PC-3 (cell line): ENCODE results near the gene CPSF4L. TPM values are rescaled to one million over a fixed set of nuclear protein-coding genes. Genes with fewer than 3 reads are reported as not detected.

ENCODE experiments used
- ATAC-seq: fragments of 200-7000 bp; cut with Tn5 transposase; 2 replicates; pipeline ENCODE4 v1.9.1; 2020; ENCODE audit warnings: mild to moderate bottlenecking, moderate library complexity
- BruUV-seq: library from RNA; stranded (reverse); fragments of 400-500 nt; replicated peaks from 2 replicates; lab custom pipeline; 2021; lab: Mats Ljungman, UMichigan
- CTCF ChIA-PET: fragments of 300-600 bp; sonication (Branson Sonifier 250); formaldehyde crosslinking; loops from one replicate; lab custom pipeline; 2022; ENCODE audit warnings: antibody characterized with exemption; lab: Charles Lee
- POLR2A ChIA-PET: fragments of 300-600 bp; sonication (Branson Sonifier 250); formaldehyde crosslinking; loops from one replicate; lab custom pipeline; 2022; ENCODE audit warnings: antibody characterized with exemption; ENCODE audit not compliant: unreplicated experiment; lab: Charles Lee
- DNase-seq: peaks from one replicate; pipeline ENCODE4 v3.0.0-alpha.2; 2015
- H2AFZ ChIP-seq: fragments of 300-600 bp; sonication (generic); 2 replicates; pipeline ENCODE4 v1.6.0; 2016; ENCODE audit warnings: antibody characterized with exemption, low read length
- H3F3A ChIP-seq: fragments of 300-600 bp; sonication (generic); one replicate; pipeline ENCODE4 v1.6.0; 2017; ENCODE audit warnings: antibody characterized with exemption, low read length, control low read depth, mild to moderate bottlenecking; ENCODE audit not compliant: unreplicated experiment
- H3K27ac ChIP-seq: fragments of 300-600 bp; sonication (generic); 2 replicates; pipeline ENCODE4 v1.5.1; 2016; ENCODE audit warnings: mild to moderate bottlenecking, low read length
- H3K27me3 ChIP-seq: fragments of 300-600 bp; sonication (generic); 2 replicates; pipeline ENCODE4 v1.6.1; 2016; ENCODE audit warnings: low read length, mixed read lengths
- H3K36me3 ChIP-seq: fragments of 300-600 bp; sonication (generic); 2 replicates; pipeline ENCODE4 v1.6.1; 2016; ENCODE audit warnings: low read depth, mixed run types, low read length, mixed read lengths
- H3K4me1 ChIP-seq: fragments of 300-600 bp; sonication (generic); 2 replicates; pipeline ENCODE4 v1.5.1; 2016; ENCODE audit warnings: low read length; ENCODE audit not compliant: insufficient read depth
- H3K4me2 ChIP-seq: fragments of 300-600 bp; sonication (generic); 2 replicates; pipeline ENCODE4 v1.6.0; 2016; ENCODE audit warnings: low read length
- H3K4me3 ChIP-seq: fragments of 300-600 bp; sonication (generic); 2 replicates; pipeline ENCODE4 v1.5.1; 2016; ENCODE audit warnings: mild to moderate bottlenecking, low read length, mixed read lengths
- H3K79me2 ChIP-seq: fragments of 300-600 bp; sonication (generic); 2 replicates; pipeline ENCODE4 v1.6.1; 2017; ENCODE audit warnings: low read length, mixed read lengths
- H3K9ac ChIP-seq: fragments of 300-600 bp; sonication (generic); 2 replicates; pipeline ENCODE4 v1.6.0; 2016; ENCODE audit warnings: mild to moderate bottlenecking, low read length
- H3K9me2 ChIP-seq: fragments of 300-600 bp; sonication (generic); replicated peaks from 2 replicates; pipeline ENCODE4 v1.6.1; 2016; ENCODE audit warnings: mixed run types, low read length, mixed read lengths
- H3K9me3 ChIP-seq: fragments of 300-600 bp; sonication (generic); 2 replicates; pipeline ENCODE4 v1.6.1; 2016; ENCODE audit warnings: low read length, mixed read lengths
- H4K20me1 ChIP-seq: fragments of 300-600 bp; sonication (generic); 2 replicates; pipeline ENCODE4 v1.6.1; 2016; ENCODE audit warnings: low read length, mixed read lengths
- CTCF ChIP-seq: fragments of 300-600 bp; sonication (generic); conservative IDR thresholded peaks from 2 replicates; pipeline ENCODE4 v1.5.1; 2017; ENCODE audit warnings: antibody characterized with exemption, low read depth, mild to moderate bottlenecking, low read length
- EZH2 ChIP-seq: fragments of 300-600 bp; sonication (generic); IDR thresholded peaks from one replicate; pipeline ENCODE4 v1.6.1; 2017; ENCODE audit warnings: antibody characterized with exemption, mild to moderate bottlenecking, low read length; ENCODE audit not compliant: unreplicated experiment
- EZH2phosphoT487 ChIP-seq: fragments of 300-600 bp; sonication (generic); IDR thresholded peaks from 2 replicates; pipeline ENCODE4 v1.6.1; 2018; ENCODE audit warnings: mild to moderate bottlenecking, antibody characterized with exemption, low read length, borderline replicate concordance
- intact Hi-C: fragments of 100-400 bp; cut with micrococcal nuclease; formaldehyde crosslinking; loops from 2 replicates; pipeline ENCODE4 v1.9.0; 2023
- total RNA-seq: library from RNA; depleted of rRNA; stranded (reverse); fragments of >200 nt; gene quantifications from 2 replicates; pipeline ENCODE4 v1.2.3, GENCODE V29; 2014; rRNA removed

The CPSF4L gene
- total RNA-seq, 1 experiment from 2014 or later: not detected

- intact Hi-C loops: no loop called here
- peaks cover 20% of the 10 kb centered on the region for H3K79me2 ChIP-seq
- CTCF ChIA-PET: no interaction called here
These were observed 62.8 kb downstream of the CPSF4L start for GRCh38 chr17:73198930-73199260.

More at GRCh38 chr17:73198930-73199260, 62.8 kb downstream of the CPSF4L start:
- no peaks in the 10 kb centered on the region for H3K27me3 ChIP-seq
- no peak for DNase-seq
- ATAC-seq: no peak
- H3K9ac ChIP-seq: no peak overlapping the region
- peaks cover 13% of the 10 kb centered on the region for H3K4me1 ChIP-seq
- H4K20me1 ChIP-seq: no peaks in the 10 kb centered on the region
- no peak overlapping the region for H3K4me3 ChIP-seq
- POLR2A ChIA-PET: interaction anchor here (0.6 kb wide), 1 partner anchor 764 kb away, joined by 3 read pairs; no protein-coding TSS in a partner anchor
- H3K36me3 ChIP-seq: peaks cover 67% of the 10 kb centered on the region
- TF ChIP-seq CTCF: no peak
- TF ChIP-seq EZH2phosphoT487: no peak
- TF ChIP-seq EZH2: no peak
- no peak overlapping the region for H3K27ac ChIP-seq
- H3K4me2 ChIP-seq: no peak overlapping the region
- BruUV-seq: no TSS peak
- H3K9me3 ChIP-seq: no peaks in the 10 kb centered on the region
- H3K9me2 ChIP-seq: no peaks in the 10 kb centered on the region
- no peak overlapping the region for H2AFZ ChIP-seq
- no peaks in the 10 kb centered on the region for H3F3A ChIP-seq

Other genes with a start within 250 kb of the CPSF4L start
- 37.7 and 38.8 TPM in 2 replicates for gene SLC39A11, start 169.2 kb downstream of the CPSF4L start, total RNA-seq
- not detected in 2 replicates for gene SSTR2, start 96.9 kb downstream of the CPSF4L start, total RNA-seq
- gene COG1, start 68.8 kb downstream of the CPSF4L start, total RNA-seq: 24.1 and 31.6 TPM in 2 replicates
- gene CDC42EP4, start 50.1 kb upstream of the CPSF4L start, total RNA-seq: 83.1 and 109 TPM in 2 replicates